ENCODE results near the gene TUBB8B.
"Not testable (repeated sequence)": the region's sequence is repeated elsewhere in the genome, so short reads cannot be mapped to it uniquely, and the experiment has no call there.

The TUBB8B gene

DNA sequence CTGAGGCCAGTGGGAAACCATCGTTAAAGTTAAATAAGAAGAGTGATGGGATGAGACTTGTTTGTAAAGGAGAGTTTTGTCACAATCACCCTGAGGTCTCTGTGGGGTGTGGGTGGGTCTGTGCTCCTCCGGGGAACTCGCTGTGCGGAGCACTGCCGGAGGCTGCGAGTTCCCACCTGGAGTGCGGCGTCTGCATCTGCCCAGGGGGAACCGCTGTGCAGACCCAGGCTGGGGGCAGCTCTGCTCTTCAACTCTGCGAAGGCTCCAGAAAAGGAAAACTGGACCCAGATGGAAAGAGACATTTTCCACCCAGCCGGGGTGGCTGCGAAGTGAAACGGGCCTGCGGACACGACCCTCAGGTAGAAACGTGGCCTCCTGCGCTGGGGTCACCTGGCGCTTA, 46.2 kb upstream of the TUBB8B start:
- 85% methylated on average over 7 of the region's 18 CpGs for WGBS
- not testable (repeated sequence) for H3K9ac ChIP-seq (ENCODE audit: low read length); H3K4ac ChIP-seq (ENCODE audit: low read depth in 1 of 2, low read length in 2 of 2); DNase-seq; H2BK5ac ChIP-seq (ENCODE audit: low read depth, low read length, poor library complexity, severe bottlenecking); H3K23ac ChIP-seq (ENCODE audit: low read length in 2 of 2); H3K9me3 ChIP-seq (ENCODE audit: control insufficient read depth, low read length); H3K18ac ChIP-seq (ENCODE audit: low read depth in 1 of 2, low read length in 2 of 2); H3K14ac ChIP-seq (ENCODE audit: low read length in 2 of 2); H3K27me3 ChIP-seq (ENCODE audit: control insufficient read depth in 1 of 2, insufficient read depth in 1 of 2, low read length in 2 of 2); H2AK5ac ChIP-seq (ENCODE audit: low read length, severe bottlenecking); H3K27ac ChIP-seq (ENCODE audit: low read length, poor library complexity, severe bottlenecking); H2BK120ac ChIP-seq (ENCODE audit: low read depth, low read length); H3K4me3 ChIP-seq (ENCODE audit: insufficient read depth in 1 of 2, low read depth in 1 of 2, low read length in 2 of 2); H4K91ac ChIP-seq (ENCODE audit: low read length); H3K79me1 ChIP-seq (replicated peaks; ENCODE audit: low read length, poor library complexity, severe bottlenecking); H2BK12ac ChIP-seq (ENCODE audit: low read length in 2 of 2); H3K4me1 ChIP-seq (ENCODE audit: control insufficient read depth, insufficient read depth, low read depth, low read length); H4K8ac ChIP-seq (ENCODE audit: low read length); H2BK15ac ChIP-seq (ENCODE audit: low read depth, poor library complexity, severe bottlenecking); H3K4me2 ChIP-seq (ENCODE audit: low read length, poor library complexity, severe bottlenecking); H2AFZ ChIP-seq (ENCODE audit: low read depth, low read length); H3K36me3 ChIP-seq (ENCODE audit: control insufficient read depth in 1 of 2, insufficient read depth in 2 of 2, low read depth in 1 of 2, low read length in 2 of 2)

DNA sequence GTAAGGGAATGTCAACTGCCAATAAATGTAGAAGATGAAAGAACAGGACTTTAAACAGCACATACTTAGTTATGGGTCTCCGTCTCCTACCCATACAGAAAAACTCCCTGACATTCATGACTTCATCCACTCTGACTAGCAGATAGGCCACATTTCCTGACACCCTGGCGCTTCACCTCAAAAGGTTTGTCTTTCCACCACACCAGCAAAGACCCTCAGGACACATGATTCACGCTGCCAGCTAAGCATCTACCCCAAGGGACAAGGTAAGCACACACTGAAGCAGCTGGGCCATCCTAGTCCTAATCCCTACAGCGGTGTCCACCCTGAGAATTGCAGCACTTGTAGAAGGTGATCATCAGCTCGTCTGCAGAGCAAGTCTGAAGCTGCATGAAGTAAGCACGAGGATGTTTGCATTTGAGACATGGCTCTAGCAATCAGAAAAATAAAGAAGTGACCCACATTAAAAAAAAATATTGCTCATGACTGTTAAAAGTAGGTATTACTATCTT, 44.5 kb upstream of the TUBB8B start:
- H2BK15ac ChIP-seq (ENCODE audit: low read depth, poor library complexity, severe bottlenecking); H3K4me3 ChIP-seq (ENCODE audit: insufficient read depth in 1 of 2, low read depth in 1 of 2, low read length in 2 of 2); H2BK120ac ChIP-seq (ENCODE audit: low read depth, low read length); H3K23ac ChIP-seq (ENCODE audit: low read length in 2 of 2); H3K18ac ChIP-seq (ENCODE audit: low read depth in 1 of 2, low read length in 2 of 2); H3K27ac ChIP-seq (ENCODE audit: low read length, poor library complexity, severe bottlenecking); H4K91ac ChIP-seq (ENCODE audit: low read length); H2BK12ac ChIP-seq (ENCODE audit: low read length in 2 of 2); H3K4me2 ChIP-seq (ENCODE audit: low read length, poor library complexity, severe bottlenecking); H3K27me3 ChIP-seq (ENCODE audit: control insufficient read depth in 1 of 2, insufficient read depth in 1 of 2, low read length in 2 of 2); H2AFZ ChIP-seq (ENCODE audit: low read depth, low read length); H2AK5ac ChIP-seq (ENCODE audit: low read length, severe bottlenecking); H3K79me1 ChIP-seq (replicated peaks; ENCODE audit: low read length, poor library complexity, severe bottlenecking); H3K14ac ChIP-seq (ENCODE audit: low read length in 2 of 2); H3K36me3 ChIP-seq (ENCODE audit: control insufficient read depth in 1 of 2, insufficient read depth in 2 of 2, low read depth in 1 of 2, low read length in 2 of 2); H3K9ac ChIP-seq (ENCODE audit: low read length); DNase-seq; H2BK5ac ChIP-seq (ENCODE audit: low read depth, low read length, poor library complexity, severe bottlenecking); H3K4me1 ChIP-seq (ENCODE audit: control insufficient read depth, insufficient read depth, low read depth, low read length); H3K9me3 ChIP-seq (ENCODE audit: control insufficient read depth, low read length); H4K8ac ChIP-seq (ENCODE audit: low read length); H3K4ac ChIP-seq (ENCODE audit: low read depth in 1 of 2, low read length in 2 of 2): not testable (repeated sequence)
- 29% methylated on average over 1 of the region's 6 CpGs for WGBS

DNA sequence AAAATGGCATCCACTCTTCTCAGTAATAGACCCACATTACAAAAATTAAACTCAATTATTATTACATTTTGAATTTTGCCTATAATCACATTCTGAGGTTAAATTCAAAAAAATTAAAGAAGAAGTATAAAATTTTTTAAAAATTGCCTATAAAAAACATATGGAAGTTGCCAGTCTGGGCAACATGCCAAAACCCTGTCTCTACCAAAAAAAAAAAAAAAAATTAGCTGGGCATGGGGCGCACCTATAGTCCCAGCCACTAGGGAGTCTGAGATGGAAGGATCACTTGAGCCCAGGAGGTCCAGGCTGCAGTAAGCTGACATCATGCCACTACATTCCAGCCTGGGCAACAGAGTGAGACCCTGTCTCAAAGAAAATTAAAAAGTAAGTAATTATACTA, 42.1 kb upstream of the TUBB8B start:
- H2BK120ac ChIP-seq (ENCODE audit: low read depth, low read length); H3K23ac ChIP-seq (ENCODE audit: low read length in 2 of 2); H4K8ac ChIP-seq (ENCODE audit: low read length); H3K4me1 ChIP-seq (ENCODE audit: control insufficient read depth, insufficient read depth, low read depth, low read length); H3K18ac ChIP-seq (ENCODE audit: low read depth in 1 of 2, low read length in 2 of 2); H3K9me3 ChIP-seq (ENCODE audit: control insufficient read depth, low read length); H3K4me3 ChIP-seq (ENCODE audit: insufficient read depth in 1 of 2, low read depth in 1 of 2, low read length in 2 of 2); H2AFZ ChIP-seq (ENCODE audit: low read depth, low read length); H2BK12ac ChIP-seq (ENCODE audit: low read length in 2 of 2); H2BK5ac ChIP-seq (ENCODE audit: low read depth, low read length, poor library complexity, severe bottlenecking); H3K27me3 ChIP-seq (ENCODE audit: control insufficient read depth in 1 of 2, insufficient read depth in 1 of 2, low read length in 2 of 2); H3K79me1 ChIP-seq (replicated peaks; ENCODE audit: low read length, poor library complexity, severe bottlenecking); H2BK15ac ChIP-seq (ENCODE audit: low read depth, poor library complexity, severe bottlenecking); H3K36me3 ChIP-seq (ENCODE audit: control insufficient read depth in 1 of 2, insufficient read depth in 2 of 2, low read depth in 1 of 2, low read length in 2 of 2); H2AK5ac ChIP-seq (ENCODE audit: low read length, severe bottlenecking); H3K4ac ChIP-seq (ENCODE audit: low read depth in 1 of 2, low read length in 2 of 2); DNase-seq; H3K9ac ChIP-seq (ENCODE audit: low read length); H3K4me2 ChIP-seq (ENCODE audit: low read length, poor library complexity, severe bottlenecking); H4K91ac ChIP-seq (ENCODE audit: low read length); H3K27ac ChIP-seq (ENCODE audit: low read length, poor library complexity, severe bottlenecking); H3K14ac ChIP-seq (ENCODE audit: low read length in 2 of 2): not testable (repeated sequence)
- WGBS = no CpG with 5 or more reads among the region's 1 CpG

DNA sequence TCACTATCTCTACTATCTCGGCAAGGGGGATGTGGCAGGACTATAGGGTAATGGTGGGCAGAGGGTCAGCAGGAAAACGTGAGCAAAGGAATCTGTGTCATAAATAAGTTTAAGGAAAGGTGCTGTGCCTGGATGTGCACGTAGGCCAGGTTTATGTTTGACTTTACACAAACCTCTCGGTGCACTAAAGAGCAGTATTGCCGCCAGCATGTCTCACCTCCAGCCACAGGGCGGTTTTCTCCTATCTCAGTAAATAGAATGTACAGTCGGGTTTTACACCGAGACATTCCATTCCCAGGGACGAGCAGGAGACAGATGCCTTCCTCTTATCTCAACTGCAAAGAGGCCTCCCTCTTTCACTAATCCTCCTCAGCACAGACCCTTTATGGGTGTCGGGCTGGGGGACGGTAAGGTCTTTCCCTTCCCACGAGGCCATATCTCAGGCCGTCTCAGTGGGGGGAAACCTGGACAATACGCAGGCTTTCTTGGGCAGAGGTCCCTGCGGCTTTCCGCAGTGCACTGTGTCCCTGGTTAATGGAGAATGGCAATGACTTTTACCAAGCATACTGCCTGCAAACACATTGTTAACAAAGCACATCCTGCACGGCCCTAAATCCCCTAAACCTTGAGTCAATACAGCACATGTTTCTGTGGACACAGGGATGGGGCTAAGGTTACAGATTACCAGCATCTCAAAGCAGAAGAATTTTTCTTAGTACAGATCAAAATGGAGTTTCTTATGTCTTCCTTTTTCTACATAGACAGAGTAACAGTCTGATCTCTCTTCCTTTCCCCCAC, 41.2 kb upstream of the TUBB8B start:
- H3K79me1 ChIP-seq (replicated peaks; ENCODE audit: low read length, poor library complexity, severe bottlenecking); H3K4me1 ChIP-seq (ENCODE audit: control insufficient read depth, insufficient read depth, low read depth, low read length); H2BK15ac ChIP-seq (ENCODE audit: low read depth, poor library complexity, severe bottlenecking); H3K27me3 ChIP-seq (ENCODE audit: control insufficient read depth in 1 of 2, insufficient read depth in 1 of 2, low read length in 2 of 2); H2BK12ac ChIP-seq (ENCODE audit: low read length in 2 of 2); H3K27ac ChIP-seq (ENCODE audit: low read length, poor library complexity, severe bottlenecking); H2AFZ ChIP-seq (ENCODE audit: low read depth, low read length); H3K23ac ChIP-seq (ENCODE audit: low read length in 2 of 2); DNase-seq; H3K9me3 ChIP-seq (ENCODE audit: control insufficient read depth, low read length); H2BK120ac ChIP-seq (ENCODE audit: low read depth, low read length); H2BK5ac ChIP-seq (ENCODE audit: low read depth, low read length, poor library complexity, severe bottlenecking); H3K4me3 ChIP-seq (ENCODE audit: insufficient read depth in 1 of 2, low read depth in 1 of 2, low read length in 2 of 2); H4K8ac ChIP-seq (ENCODE audit: low read length); H3K14ac ChIP-seq (ENCODE audit: low read length in 2 of 2); H3K36me3 ChIP-seq (ENCODE audit: control insufficient read depth in 1 of 2, insufficient read depth in 2 of 2, low read depth in 1 of 2, low read length in 2 of 2); H3K4ac ChIP-seq (ENCODE audit: low read depth in 1 of 2, low read length in 2 of 2); H3K18ac ChIP-seq (ENCODE audit: low read depth in 1 of 2, low read length in 2 of 2); H3K9ac ChIP-seq (ENCODE audit: low read length); H2AK5ac ChIP-seq (ENCODE audit: low read length, severe bottlenecking); H3K4me2 ChIP-seq (ENCODE audit: low read length, poor library complexity, severe bottlenecking); H4K91ac ChIP-seq (ENCODE audit: low read length): not testable (repeated sequence)
- WGBS = 64% methylated on average over 13 of the region's 17 CpGs
